ENCODE measurements around the gene CDC25A.
A peak's percentile ranks its signal among the peaks of the same experiment; 100 is the strongest.

Gene CDC25A

DNA sequence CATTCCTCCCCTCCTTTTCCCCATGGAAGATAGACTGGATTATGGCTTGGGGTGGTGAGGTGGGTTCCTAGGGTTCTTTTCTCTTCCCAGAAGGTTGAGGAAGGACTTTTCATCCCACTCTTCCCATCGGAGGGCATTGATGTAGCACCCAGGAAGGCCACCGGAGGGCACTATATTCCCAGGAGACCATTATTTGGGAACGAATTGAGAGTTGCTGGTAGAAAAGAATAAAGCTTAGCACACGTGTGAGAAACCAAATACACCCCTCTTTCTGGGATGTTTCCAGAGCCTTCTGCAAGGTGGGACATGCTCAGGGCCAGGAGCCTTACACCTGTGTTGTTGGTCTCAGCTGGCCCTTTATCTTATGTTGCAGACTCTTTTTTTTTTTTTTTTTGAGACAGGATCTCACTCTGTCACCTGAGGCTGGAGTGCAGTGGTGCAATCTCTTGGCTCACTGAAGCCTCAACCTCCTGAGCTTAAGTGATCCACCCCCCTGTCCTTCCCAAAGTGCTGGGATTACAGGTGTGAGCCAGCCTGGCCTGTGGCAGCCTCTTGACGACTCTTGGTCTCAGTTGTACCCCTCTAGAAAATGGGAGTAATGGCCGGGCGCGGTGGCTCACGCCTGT is 6.3 kb upstream of the CDC25A start:
- DNase-seq (ENCODE audit: low read depth) = peak; percentile 35

DNA sequence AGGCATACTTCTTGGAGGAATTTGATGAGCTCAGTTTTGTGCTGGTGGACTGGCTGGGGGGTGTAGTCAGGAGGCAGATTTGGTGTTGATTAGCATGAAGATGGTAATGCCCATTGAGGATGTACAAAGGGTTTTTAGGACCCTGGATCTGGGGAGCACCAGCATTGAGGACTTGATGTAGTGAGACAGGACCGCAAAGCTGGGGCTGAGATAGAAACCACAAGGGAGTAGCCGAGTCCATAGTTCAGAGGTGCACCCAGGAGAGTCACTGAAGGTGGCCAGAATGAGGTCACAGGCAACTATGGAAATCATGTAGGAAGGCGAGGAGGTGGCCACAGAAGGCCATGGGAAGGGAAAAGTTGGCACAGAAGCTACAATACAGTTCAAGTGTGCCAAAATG is 2.7 kb upstream of the CDC25A start:
- no peak for DNase-seq (ENCODE audit: low read depth)

DNA sequence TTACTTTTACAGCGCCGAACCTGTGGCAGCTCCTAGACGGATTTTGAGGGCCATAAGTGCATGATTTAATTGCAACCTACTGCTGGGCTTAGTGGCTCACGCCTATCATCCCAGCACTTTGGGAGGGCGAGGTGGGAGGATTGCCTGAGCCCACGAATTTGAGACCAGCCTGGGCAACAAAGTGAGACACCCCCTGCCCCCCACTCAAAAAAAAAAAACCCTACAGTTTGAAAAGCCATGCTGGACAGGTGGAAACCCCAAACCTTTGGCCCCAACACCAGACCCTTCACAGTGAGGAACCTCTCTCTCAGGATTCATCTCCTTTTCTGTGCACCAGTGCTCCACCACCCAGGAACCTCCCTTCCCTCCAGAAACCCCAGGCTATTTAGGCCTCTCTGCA is 1.1 kb upstream of the CDC25A start:
- DNase-seq (ENCODE audit: low read depth) = no peak

DNA sequence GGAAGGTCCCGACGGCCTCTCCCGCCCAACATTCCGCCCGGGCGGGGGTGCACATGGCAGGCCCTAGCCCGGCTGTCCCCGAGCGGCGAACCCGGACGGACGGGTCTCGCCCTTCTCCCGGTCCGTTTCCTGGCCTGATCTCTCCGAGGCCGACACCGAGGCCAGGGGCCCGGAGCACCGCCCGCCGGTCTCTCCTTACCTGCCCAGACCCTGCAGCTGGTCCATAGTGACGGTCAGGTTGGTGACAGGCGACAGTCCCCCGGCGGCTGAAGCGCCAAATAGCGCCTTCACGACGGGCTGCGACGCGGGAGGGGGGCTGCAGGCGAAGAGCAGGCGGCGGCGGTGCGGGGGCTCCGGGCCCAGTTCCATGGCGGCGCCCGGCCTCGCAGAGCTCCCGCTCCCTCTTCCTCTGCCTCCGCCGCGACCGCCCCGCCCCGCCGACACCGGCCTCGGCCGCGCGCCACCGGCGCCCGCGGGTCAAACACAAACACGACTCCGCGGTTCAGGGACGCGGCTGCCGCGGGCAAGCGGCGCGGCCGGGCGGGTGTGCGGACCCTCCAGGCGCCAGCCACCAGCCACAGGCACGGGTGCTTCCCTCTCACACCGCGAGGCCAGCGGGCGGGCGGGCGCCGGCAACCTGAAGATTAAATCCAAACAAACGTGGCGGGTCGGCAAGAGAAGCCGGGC is 495 bp downstream of the CDC25A start:
- peak; percentile 71 for DNase-seq (ENCODE audit: low read depth)

DNA sequence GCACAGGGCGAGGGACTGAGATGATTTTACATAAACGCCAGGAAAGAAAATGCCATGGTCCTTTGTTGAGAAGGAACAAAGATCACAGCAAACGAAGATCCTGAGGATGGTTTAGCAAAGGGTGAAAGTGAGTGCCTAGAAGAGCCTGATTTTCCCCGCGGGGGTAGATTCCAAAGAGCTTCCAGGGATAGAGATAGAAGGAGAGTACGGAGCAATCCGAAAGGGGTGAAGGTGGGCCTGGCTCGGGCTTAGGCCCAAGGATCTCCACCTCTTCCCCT is 977 bp downstream of the CDC25A start:
- DNase-seq (ENCODE audit: low read depth) = no peak

DNA sequence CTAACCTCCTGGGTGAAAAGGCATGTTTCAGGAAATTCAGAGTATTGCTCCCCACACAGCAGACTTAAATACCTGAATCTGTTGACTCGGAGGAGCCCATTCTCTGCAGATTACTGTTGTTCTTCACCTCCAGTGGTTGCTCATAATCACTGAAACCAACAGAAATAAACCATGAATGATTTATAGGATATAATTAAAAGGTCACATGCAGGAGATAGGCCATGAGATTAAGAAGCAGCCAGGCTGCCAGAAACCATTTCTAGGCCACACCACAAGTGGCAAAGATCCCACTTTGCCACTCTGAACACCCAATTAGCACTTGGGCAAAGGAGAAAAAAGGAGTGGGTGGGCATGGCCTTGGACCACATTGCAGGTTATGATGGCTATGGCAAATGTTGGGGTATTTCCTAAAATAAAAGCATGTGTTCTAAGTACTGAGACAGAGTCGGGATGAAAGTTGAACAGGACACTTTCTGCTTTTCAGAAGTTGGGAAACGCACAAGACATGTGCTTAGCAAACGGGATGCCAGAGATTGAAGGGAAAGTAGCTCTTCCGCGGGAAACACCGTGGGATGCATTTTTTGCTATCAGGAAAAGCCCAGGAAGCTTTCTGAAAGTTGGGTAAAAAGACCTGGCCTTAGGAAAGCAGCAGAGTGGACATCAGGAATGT is 1.5 kb downstream of the CDC25A start:
- DNase-seq (ENCODE audit: low read depth) = peak; percentile 24

DNA sequence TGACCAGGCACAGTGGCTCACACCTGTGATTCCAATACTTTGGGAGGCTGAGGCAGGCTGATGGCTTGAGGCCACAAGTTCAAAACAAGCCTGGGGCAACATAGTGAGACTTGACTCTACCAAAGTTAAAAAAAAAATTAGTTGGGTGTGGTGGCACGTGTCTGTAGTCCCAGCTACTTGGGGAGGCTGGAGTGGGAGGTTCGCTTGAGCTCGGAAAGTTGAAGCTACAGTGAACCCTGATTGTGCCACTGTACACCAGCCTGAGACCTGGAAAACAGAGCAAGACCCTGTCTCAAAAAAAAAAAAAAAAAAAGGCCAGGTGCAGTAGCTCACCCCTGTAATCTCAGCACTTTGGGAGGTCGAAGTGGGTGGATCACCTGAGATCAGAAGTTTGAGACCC is 3.1 kb downstream of the CDC25A start:
- DNase-seq (ENCODE audit: low read depth) = no peak

DNA sequence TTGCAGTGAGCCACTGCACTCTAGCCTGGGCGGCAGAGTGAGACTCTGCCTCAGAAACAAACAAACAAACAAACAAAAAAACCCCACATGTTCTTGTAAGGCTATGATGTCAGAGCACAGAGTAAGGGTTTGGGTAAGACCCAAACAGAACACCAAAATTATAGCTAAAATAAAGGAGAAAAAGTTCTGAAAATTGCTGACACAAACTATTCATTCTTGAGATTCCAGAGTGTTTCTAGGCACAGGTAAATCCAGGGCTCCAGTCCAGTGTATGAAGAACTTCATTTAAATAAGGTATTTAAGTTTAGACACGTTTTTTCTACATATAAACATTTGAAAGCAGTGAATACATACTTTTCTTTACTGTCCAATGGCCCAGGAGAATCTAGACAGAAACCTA is 3.9 kb downstream of the CDC25A start:
- DNase-seq (ENCODE audit: low read depth) = no peak

DNA sequence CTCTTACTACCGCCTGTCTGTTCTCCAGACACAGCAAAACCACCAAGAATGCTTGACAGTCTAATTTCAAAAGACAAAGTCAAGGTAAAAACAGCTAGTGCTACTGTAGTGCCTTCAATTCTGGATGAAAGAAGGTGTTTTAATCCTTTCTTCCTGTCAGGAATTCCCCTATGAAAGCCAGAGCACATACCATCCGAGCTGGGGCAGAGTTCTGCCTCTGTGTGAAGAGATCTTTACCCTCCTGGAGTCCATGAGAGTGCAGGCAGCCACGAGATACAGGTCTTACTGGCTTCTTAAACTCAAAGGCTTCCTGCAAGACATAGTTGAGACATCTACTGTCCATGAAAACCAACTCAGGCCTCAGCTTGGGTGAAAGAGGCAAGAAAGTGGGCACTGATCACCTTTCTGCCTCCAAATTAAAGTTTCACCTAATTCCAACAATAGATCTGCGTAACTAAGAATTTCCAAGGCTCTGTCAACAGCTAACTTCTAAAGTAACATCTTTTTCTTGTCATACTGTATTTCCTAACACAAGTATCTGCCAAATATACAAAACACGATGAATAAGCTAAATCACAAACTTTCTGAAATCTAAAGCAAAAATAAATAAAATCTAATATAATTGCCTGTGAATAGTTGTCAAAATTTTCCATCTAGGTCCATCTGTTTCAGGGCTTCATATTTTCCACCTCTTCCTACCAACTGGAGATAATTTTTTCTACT is 7.5 kb downstream of the CDC25A start:
- no peak for DNase-seq (ENCODE audit: low read depth)

DNA sequence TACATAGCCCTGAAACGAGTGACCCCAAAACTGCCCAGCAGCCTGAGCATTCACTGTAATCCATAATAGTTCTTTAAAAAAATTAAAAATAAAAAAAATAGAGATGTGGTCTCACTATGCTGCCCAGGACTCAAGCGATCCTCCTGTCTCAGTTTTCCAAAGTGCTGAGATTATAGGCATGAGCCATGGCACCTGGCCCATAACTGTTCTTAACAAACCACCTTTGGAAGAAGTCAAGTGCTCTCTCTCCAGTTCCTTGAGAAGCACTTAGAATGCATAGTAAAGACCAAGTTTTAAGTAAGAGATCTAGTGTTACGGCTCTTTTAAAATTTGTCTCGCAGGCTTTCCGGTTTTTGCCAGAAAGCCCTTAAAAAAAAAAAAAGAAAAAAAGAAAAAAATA is 8.2 kb downstream of the CDC25A start:
- no peak for DNase-seq (ENCODE audit: low read depth)

DNA sequence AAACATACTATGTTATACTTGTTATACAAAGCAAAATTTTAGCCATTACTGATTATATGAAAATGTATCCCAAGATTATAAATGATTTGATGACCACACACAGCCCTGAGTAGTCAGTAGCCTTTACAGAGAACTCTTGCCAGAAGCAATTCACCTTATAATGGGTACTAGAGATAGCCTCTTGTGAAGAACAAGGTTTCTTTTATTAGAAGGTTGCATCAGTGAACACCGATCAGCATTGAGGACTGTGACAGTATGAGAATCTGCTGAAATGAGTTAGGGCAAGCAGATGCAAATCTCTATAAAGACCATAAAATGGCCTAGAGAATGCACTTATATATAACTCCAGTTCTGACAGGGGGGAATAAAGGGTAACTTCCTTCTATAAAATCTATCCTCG is 10.1 kb downstream of the CDC25A start:
- DNase-seq (ENCODE audit: low read depth) = no peak

DNA sequence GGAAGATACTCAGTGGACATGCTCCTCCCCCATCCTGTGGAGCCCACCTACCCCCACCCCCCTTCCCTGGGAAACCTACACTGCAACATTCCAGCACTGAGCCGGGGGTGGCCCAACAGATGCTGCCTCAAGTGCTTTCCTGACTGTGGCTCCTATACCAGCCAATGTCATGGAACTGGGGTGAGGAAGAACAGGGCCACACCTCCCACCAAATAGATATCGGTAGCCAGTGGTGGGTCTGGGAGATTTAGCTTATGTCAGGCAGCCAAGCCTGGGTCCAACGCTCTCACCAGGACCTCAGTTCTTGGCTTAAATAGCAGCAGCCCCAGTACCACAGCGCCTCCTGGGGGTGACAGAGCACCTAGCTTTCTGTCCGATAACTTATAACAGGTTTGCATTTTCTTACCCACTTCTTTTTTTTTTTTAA is 30.3 kb downstream of the CDC25A start:
- DNase-seq (ENCODE audit: low read depth) = peak; percentile 57

DNA sequence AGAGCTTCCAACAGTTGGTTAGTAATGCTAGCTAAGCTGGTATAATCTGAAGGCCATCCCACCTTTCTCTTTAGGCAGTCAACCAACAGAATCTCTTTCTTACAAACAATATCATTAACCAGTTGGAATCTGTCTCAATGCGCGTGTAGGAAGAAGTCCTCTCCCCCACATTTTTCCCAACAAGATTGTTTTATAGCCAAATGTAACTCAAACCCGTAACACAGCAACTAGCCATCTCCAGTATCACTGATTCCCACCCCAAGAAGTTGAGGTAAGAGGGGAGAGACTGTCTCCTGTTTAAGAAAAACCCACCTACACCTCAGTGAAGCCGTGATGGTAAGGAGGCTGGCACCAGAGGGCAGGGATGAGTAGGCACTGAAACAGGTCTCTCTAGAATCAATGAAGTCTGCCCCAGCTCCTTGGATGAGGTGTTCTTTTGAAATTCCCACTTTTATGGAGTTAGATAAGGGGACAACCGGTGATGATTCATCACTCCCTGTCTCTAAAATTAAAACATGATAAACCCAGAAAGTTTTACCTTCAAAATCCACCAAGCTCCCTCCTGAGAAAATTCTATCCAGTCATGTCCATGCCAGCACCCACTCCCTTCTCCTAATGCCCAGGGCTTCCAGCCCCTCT is 30.9 kb downstream of the CDC25A start:
- DNase-seq (ENCODE audit: low read depth) = no peak

DNA sequence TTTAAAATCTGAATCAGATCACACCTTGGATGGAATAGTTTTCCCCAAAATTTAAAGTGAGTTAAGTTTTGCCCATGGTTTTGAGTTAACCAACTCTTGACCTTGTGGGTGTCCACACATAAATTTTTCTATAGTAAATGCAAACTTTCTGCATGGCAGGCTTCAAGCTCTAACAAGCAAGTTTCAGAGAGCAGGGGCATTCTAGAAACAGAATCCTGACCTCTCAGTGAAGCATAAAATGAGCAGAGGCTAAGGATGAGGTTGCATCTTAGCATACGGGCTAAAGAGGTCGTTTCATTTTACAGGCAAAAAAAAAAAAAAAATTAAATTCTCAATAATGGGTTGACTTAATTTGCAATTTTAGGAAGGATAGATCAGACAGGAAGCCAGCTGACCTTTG is 32.1 kb downstream of the CDC25A start:
- no peak for DNase-seq (ENCODE audit: low read depth)

DNA sequence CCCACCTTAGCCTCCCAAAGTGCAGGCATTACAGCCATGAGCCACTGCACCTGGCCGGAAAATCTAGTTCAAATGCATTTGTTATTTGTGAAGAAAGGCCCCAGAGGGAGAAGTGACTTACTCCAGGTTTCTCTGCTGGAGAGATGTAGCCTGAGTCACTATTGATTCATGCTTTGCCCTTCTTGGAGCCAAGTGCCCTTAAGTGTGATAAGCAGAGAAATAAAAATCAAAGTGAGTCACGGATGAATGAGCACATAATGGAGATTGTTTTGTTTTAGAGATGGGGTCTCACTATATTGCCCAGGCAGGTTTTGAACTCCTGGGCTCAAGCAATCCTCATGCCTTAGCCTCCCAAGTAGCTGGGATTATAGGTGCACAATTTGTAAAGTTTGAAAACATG is 33.1 kb downstream of the CDC25A start:
- DNase-seq (ENCODE audit: low read depth) = peak; percentile 23

DNA sequence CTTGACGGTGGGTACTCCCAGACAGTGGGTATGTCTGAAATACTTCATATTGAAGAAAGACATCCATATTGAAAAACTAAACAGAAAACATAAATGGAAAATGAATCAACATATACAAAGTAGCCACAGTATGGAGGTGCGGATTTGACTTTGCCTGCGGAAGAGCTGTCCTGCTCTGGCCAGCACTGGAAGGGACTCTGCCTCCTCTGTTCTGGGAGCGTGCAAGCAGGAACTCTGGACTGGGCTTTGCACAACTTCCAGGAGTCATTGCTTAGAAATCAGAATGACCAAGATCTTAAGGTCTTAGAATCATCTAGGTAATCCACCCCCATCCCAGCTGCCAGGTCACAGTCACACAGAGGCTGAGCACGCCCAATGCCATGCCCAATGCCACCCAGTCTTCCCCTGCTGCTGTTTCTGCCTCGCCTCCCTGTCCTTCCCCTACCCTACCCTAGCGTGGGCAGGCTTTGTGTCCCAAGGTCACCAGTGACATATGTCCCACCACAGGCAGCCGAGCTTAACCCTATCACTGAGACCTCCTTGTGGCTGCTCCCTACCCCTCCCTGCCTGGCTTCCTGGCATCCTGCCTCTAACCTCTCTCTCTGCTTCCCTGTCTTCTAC is 36.3 kb downstream of the CDC25A start:
- DNase-seq (ENCODE audit: low read depth) = no peak

DNA sequence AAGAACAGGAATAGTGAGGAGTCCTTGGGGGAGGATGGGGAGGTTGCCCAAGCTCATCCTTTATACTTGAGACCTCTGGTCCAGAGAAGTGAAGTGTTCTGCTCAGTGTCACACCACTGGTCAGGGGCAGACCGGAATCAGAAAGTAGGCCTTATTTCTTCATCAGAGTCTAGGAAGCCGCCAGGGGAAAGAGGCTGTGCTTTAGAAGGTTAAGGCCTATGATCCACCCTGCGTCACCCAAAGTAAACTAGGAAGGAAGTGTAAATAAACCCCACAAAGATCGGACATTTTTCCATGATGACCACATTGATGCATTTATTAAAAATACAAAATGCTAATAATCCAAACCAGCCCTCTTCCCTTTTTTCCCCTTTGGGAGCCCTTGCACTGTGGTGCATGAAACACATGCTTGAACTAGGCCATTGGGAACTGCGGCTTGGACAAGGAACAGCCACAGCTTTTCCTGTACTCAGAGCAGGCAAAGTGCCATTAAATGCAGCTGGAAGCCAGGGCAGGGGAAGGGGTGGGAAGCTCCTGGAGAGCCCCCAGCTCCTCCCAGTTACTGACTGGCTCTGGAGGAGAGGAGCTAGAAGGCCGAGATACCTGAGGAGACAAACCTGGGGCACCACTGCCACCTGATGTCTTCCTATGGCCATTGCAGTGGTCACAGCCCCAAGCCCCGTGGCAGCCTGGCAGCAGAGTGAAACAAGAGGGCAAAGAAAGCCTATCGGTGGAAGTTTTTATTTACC is 37.0 kb downstream of the CDC25A start:
- DNase-seq (ENCODE audit: low read depth) = peak; percentile 73

DNA sequence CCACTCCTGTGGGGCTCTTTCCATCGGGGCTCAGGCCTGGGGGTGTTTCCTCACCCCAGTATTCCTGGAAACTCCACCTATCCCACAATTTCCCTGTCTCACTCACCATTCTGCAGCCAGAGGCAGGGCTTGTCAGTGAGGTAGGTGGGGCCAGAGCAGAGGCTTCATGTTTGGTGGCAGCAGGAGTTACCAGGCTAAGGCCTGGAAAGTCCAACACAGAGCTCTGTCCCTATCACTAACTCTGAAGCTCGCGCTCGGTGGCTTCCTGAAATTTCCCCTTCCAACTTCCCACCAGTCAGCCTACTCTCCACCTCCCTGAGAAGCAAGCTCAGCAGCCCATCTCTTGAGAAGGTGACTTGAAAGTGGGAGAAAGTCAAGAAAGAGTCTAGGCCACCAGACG is 44.2 kb downstream of the CDC25A start:
- DNase-seq (ENCODE audit: low read depth) = no peak

DNA sequence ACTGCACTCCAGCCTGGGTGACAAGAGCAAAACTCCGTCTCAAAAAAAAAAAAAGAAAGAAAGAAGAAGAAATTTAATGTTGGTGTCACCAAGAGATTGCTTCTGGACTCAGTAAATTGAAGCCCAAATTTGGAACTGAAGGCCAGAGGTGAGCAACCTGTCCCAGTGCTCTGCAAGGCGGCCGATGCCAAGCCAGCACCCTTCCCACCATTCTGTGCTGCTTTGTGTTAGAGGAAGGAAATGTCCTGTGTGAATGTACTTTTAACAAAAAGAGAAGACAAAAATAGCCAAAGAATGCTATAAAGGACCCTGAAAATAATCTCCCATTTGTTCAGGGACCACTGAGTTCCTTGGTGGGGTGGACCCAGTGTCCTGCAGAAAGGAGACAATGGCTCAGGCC is 44.6 kb downstream of the CDC25A start:
- DNase-seq (ENCODE audit: low read depth) = no peak

DNA sequence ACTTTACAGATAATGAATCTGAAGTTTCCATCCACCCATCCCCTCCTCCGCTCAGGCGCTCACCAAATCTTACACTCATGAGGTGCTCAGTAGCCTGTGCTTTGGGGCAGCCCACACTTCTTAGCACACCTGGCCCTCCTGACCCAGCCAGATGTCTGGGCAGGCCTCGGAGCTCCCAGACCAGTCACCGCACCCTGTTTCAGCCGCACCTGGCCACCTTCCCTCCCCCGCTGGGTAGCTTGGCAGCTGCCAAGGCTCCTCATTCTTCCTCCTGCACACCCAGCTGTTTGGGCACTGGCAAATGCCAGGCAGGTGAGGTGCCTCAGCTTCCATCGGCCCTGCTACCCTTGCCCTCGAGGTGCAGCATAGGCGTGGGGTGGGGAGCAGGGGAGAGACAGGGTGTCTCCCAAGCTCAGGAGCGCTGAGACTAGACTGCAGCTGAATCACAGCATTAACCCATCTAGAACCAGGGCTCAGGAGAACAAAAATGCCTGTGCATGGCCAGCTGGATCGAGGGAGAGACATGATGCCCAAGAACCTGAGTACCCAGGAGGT is 45.8 kb downstream of the CDC25A start:
- no peak for DNase-seq (ENCODE audit: low read depth)

DNA sequence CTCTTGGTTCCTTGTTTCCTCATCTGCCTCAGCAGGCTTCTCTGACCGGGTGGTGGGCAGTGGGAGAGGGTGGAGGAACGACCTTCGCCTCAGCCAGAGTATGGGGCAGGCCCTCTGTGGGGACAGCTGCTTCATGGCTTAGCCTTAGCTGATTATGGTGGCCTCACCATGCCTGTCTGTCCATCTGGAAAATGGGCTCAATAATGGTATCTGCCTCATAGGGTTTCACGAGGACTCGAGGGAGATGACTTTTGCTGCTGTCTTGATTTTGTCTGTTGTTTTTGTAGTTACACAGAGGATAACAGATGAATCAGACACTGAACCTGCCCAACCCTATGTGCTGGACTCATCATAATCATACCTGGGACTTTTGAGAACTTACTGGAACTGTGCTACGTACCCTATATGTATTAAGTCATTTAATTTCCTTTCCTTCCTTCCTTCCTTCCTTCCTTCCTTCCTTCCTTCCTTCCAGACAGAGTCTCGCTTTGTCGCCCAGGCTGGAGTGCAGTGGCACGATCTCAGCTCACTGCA is 46.5 kb downstream of the CDC25A start:
- no peak for DNase-seq (ENCODE audit: low read depth)
